DOHH2 (cell line): ENCODE measurements around the gene NEDD4L.

Experiments
- EZH2phosphoT487 ChIP-seq: fragments of 200-600 bp; sonication (generic); IDR thresholded peaks from 2 replicates; pipeline ENCODE4 v1.6.1; 2017; ENCODE audit warnings: borderline replicate concordance, mild to moderate bottlenecking, antibody characterized with exemption, low read length, moderate library complexity, mixed read lengths
- TF ChIP-seq, protein P1 (sequence below): fragments of 200-600 bp; sonication (generic); IDR thresholded peaks from one replicate; pipeline ENCODE4 v1.5.1; 2014; ENCODE audit warnings: antibody characterized with exemption, mild to moderate bottlenecking, low read depth, low read length; ENCODE audit not compliant: poor library complexity, severe bottlenecking

DNA sequence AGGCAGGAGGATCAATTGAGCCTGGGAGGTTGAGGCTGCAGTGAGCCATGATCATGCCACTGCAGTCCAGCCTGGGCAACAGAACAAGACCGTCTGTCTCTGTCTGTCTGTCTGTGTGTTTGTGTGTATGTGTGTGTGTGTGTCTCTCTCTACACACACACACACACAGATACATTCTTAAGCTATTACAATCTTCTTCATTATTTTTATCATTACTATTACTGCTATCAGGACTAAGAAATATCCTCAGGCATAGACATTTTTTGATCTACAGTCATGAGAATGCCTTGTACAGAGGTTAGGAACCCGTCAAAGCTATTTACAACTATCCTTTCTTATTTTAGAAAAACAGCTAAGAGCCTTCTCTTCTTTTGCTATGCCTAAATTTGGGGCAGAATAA lies 207.4 kb downstream of the NEDD4L start:
- TF ChIP-seq, protein P1, sequence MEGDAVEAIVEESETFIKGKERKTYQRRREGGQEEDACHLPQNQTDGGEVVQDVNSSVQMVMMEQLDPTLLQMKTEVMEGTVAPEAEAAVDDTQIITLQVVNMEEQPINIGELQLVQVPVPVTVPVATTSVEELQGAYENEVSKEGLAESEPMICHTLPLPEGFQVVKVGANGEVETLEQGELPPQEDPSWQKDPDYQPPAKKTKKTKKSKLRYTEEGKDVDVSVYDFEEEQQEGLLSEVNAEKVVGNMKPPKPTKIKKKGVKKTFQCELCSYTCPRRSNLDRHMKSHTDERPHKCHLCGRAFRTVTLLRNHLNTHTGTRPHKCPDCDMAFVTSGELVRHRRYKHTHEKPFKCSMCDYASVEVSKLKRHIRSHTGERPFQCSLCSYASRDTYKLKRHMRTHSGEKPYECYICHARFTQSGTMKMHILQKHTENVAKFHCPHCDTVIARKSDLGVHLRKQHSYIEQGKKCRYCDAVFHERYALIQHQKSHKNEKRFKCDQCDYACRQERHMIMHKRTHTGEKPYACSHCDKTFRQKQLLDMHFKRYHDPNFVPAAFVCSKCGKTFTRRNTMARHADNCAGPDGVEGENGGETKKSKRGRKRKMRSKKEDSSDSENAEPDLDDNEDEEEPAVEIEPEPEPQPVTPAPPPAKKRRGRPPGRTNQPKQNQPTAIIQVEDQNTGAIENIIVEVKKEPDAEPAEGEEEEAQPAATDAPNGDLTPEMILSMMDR = no peak
- TF ChIP-seq EZH2phosphoT487 = no peak
